GM12891 (cell line): ENCODE data around the gene RNF217.

ENCODE experiments used
- PAX5 ChIP-seq: IDR thresholded peaks from 2 replicates; pipeline ENCODE4 v1.6.1; 2011; ENCODE audit warnings: low read length, moderate library complexity, mild to moderate bottlenecking; ENCODE audit not compliant: insufficient read depth, severe bottlenecking
- POLR2A ChIP-seq: IDR thresholded peaks from 2 replicates; pipeline ENCODE4 v1.6.1; 2011; ENCODE audit warnings: low read depth, low read length, control low read depth
- POLR2AphosphoS5 ChIP-seq: IDR thresholded peaks from 2 replicates; pipeline ENCODE4 v1.6.1; 2011; ENCODE audit warnings: low read depth, low read length, control low read depth
- SPI1 ChIP-seq: IDR thresholded peaks from 2 replicates; pipeline ENCODE4 v1.6.1; 2011; ENCODE audit warnings: low read depth, low read length, control low read depth
- TAF1 ChIP-seq: IDR thresholded peaks from 2 replicates; pipeline ENCODE4 v1.6.1; 2011; ENCODE audit warnings: low read depth, low read length, control low read depth

- no peak for TF ChIP-seq POLR2A
- TF ChIP-seq SPI1 = no peak
- no peak for TF ChIP-seq POLR2AphosphoS5
- TF ChIP-seq TAF1 = no peak
- TF ChIP-seq PAX5 = no peak
These were observed 52.4 kb downstream of the RNF217 start for GRCh38 chr6:125014661-125014957.
